Stimulated activated CD4-positive, alpha-beta T cell treated with anti-CD3 and anti-CD28 coated beads, Interleukin-12 subunit alpha, Interleukin-12 subunit beta, amount 100 ng/mL, for 48 hours (primary cell): ENCODE measurements around the gene TEP1.

Experiments
- DNase-seq, 3 donors: peaks; one replicate each; pipeline ENCODE4 v3.0.0-alpha.2; 2020; ENCODE audit warnings: low read depth in 2 of 3, low spot score in 1 of 3

Gene TEP1

DNA sequence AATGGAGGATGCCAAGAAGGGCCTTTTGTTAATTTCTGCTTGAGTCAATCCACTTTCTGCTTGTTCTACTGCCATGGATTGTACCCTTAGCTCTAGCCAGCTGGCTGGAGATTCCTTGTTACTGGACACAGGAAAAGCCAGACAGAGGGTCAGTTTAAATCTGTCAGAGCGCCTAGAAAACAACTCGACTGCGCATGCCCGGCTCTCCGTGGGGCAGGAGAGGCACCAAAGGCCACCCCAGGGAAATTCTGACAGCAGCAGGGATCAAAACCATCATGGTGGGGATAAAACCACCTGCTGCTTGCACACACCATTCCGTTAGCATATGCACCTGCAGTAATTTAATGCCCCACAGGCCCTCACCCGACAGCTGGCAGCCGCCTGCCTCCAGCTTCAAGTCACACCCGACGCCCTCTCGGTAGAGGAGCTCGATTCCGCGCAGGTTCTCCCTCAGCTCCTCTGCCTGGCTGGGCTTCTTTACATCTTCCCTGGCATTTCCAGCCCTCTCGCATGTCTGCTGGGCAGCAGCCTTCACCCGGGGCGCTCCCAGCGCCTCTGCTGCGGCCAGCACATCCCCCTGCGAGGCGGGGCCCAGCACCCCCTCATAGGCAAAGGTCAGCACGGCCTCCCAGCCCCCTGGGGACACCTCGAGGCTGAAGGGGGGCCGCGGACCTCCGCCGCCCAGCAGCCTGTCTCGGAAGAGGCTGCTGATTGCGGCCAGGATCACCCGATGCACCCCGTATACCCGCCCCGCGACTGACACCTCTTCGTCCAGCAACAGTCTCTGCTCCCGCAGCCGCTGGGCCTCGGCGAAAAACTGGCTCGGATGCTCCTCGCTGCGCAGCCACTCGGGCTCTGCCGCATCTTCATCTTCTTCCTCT is 21.6 kb upstream of the TEP1 start:
- no peak for DNase-seq

DNA sequence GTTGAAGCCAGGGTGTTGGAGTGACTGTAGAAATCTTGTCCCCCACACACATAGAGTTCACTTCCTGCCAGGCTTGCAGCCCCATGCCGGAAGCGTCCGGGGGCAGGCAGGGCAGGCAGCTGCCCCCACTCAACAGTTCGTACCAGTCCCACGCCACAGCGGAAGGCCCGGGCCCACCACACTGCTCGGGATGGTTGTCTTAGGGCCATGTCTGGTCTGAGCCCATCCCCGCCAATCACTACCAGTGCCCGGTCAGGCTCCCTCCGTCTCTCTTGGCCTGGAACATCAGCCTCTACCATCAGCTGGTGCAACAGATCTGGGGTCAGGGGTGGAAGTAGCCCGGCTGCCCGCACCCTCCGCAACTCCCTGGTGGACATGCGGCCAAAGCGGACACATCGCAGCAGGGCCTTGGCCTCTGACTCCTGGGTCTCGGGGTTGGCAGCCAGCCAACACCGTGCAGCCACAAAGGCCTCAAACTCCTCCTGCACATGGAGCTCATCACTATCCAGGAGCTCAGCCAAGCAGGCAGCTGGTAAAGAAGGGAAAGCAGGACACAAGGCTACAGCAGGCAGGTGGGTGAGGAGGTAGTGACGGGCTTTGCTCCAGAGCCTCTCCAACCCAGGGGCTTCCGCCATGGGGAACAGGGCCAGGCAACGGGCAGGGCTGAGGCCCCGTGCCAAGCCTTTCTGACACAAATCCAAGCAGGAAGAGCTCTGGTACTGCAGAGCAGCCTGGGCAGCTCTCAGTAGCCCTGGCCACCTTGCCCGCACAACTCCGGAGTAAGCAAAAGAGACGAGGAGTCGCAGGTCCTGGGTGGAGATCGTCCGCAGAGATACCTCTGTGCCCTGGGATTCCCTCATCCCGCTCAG is 16.7 kb upstream of the TEP1 start:
- no peak for DNase-seq

DNA sequence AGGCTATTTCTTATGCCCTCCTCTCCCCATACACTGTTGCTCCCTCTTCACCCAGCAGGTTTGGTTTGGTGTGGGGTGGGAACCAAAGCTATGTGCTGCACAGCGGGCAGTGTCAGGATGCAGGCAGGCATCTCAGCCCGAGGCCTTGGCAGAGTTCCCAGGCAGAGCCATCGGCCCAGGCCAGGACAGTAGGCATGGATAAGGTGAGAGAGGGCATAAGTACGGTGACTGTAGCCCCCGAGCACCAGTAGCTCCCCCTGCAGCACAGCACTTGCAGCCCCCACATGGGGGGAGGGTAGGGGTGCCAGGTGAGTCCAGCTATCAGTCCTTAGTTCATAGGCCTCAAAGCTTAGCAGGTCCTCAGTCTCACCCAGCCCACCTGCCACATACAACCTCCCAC is 15.5 kb upstream of the TEP1 start:
- DNase-seq, result no peak

DNA sequence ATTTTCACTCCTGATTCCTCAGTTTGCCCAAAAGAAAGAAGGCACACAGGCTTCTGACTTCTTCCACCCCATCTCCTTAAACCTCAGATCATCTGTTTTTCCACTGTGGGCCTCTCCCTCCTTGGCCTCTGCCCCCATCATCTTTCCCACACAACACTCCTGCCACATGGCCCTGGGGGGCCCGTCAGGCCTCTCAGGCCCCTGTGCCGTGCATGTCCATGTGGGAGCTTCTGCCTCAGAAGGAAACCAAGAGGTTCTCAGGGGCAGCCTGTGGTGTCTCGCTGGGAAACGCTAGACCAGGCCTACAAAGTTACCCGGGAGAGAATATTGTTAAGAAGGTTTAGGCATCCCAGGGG is 14.7 kb upstream of the TEP1 start:
- no peak for DNase-seq

DNA sequence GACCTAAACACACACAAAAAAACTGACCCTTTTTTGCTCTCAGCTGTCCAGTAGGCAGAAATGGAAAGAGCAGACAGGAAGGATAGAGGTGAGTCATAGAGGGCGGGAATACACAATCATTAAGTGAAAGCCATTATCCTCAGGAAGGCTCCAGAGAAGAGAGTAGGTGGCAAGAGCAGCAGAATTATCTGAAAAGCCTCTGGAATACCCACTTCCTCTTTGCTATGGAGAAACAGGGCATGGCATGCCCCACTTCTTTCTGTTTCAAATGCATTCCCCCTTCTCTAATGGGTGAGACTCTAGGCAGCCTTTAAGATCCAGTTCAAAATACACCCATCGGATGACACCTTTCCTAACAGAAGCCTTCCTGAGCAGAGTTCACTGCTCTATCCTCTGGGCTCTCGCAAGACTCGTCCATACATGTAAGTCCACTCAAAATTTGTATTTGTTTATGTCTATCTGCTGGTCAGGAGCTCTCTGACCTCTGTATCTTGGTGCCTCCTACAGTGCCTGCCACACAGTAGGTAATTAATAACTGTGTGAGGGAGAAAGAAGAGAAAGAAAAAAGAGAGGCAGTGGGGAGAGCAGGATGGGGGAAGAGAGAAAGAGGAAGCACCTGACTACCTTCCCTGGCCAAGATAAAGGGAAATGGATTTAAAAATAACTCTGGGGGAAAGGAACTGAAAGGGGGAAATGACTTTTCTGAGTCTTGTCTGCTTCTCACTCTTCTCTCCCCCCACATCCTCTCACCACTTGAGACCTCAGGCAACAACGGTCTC is 14.1 kb upstream of the TEP1 start:
- DNase-seq, result no peak

DNA sequence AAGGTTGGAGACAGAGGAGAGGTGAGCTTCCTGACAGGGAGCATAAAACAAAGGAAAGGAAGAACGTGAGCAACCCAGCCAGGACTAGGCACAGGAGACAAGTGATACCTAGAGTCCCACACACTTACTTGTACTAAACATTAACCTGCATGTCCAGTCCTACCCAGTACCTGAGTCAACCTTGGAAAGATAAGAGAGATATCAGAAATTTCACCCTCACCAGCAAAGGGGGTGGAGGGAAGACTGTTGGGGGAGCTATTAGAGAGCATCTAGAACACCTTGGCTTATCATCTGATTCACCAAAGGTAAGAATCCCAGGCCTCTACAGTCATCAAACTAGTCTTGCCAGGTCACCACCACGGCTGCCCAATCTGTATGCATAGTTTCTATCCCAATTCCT is 11.6 kb upstream of the TEP1 start:
- DNase-seq, result no peak

DNA sequence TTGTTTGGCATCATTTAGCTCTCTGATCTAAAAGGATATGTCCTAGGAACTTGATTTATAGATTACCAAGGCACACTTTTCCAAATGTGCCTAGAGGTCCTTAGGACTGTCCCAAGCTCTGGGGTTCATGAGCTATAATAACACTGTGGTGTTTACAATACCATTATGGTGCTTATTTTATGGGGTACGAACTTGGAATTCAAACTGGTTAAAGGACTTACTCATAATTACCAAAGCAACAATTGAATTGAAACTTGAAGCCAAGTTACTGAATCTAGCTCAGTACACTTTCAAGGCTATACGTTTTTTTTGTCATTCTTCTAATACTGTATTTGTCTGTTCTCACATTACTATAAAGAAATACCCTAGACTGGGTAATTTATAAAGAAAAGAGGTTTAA is 9.6 kb upstream of the TEP1 start:
- DNase-seq, result no peak

DNA sequence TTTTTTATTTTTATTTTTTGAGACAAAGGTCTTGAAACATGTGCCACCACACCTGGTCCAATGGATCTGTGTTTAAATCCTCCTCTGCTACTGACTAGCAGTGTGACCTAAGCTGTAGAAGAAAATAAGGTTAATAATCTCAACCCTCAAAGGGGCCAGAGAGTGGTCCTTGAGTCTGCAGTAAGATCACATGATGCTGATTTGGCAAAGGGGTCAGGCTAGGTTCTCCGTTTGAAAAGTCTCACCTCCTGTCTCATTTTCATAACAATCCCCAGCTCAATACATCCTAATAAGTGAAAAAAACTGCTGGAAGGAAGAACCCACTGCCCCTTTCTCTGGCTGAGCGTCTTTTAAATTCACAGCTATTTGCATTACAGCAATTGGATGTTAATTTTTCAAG is 8.0 kb upstream of the TEP1 start:
- DNase-seq, result no peak

DNA sequence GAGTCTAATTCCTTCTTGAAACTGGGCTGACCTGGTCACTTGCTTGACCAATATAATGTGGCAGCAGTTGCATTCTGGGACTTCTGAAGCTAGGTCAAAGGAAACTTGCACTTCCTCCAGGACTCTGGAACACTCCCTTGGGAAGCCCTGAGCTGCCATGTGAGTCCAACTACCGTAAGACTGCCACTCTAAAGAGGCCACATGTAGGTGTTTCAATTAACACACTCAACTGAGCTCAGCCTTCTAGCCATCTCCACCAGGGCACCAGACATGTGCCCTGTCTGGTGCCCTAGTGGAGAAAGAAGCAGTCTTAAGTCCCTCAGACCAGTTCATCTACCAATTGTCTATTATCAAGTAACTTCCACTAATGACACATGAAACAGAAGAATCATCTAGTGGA is 6.1 kb upstream of the TEP1 start:
- no peak for DNase-seq

DNA sequence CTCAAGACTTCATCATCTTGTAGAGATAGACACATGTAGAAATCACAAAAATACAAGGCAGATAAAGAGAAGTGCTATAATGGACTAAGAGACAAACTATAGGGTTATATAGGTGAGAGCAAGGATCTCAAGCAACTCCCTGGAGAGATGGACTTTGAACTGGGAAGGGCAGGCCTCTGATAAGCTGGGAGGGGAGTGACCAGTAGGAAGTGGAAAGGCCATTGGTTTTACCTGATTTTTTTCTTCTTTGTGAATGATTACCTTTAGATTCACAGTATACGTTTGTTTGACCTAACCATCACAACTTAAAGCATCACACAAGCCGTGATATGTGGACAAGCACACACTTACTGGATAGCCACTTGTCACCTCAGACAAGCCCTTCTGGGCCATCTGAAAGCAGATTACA is 5.2 kb upstream of the TEP1 start:
- no peak for DNase-seq

DNA sequence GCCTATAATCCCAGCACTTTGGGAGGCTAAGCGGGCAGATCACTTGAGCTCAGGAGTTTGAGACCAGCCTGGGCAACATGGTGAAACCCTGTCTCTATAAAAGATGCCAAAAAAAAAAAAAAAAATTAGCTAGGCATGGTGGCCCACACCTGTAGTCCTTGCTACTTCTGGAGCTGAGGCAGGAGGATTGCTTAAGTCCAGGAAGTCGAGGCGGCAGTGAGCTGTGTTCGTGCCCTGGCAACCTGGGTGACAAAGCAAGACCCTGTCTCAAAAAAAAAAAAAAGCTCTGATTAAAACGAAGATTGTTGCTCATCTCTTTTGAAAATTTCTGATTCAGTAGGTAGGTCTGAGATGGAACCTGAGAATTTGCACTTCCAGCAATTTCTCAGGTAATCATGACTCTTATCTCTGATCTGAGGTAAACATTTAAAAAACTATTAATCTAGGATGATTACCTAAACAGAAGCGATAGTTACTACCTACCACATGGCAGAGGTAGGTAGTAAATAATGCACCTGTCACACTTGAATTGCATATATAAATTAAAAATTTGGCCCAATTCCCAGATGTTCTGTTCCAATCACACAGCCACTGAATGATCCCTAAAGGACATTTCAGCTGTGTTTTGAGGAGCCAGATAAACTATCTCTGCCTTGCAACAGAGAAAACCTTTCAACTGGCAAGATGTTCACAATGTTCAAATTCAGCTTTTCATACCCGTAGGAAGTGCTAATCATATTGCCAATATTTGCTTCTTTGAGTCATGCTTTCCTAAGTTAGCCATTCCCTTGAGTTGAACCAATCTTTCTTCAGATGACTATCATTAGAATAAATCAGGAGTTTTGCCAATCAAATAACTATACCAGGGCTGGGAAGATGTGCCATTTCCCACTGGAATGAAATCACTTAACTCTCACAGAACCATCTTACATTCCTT is 4.2 kb upstream of the TEP1 start:
- no peak for DNase-seq

DNA sequence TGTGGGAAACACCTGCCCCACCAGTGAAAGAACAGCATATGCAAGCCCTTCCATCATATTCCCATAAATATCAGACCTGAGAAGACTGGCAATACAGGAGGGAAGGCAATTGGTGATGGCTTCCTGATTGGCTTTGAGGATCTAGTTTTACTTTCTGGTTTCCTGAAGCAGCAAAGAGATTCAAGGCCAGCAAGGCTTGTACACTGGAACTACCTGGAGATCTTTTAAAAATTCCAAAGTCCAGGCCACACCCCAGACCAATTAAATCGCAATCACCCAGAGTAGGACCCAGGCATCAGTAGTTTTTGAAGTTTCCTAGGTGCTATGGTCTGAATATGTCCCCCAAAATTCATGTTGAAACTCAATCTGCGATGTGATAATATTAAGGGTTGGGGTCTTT is 2.9 kb upstream of the TEP1 start:
- no peak for DNase-seq

DNA sequence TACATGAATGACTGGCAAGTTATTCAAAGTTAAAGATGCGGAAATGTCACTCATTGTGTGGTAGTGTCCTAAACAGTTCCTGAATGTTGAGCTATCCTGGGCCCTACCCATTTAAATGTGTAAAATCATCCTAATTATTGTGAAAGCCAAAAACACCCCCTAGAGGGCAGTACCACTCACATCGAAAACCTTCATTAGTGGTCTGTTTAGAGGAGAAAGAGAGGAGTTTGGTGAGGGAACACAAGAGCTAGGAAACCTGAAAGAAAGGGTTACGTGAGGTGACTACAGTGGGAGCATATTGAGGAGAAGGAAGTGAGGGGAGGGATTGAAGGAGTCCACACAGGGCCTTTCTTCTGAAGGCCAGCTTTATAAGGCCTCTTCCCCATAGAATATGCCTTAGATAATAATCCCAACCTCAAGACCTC is 2.5 kb upstream of the TEP1 start:
- peak in 1 of 3 donors; percentile 51 for DNase-seq

DNA sequence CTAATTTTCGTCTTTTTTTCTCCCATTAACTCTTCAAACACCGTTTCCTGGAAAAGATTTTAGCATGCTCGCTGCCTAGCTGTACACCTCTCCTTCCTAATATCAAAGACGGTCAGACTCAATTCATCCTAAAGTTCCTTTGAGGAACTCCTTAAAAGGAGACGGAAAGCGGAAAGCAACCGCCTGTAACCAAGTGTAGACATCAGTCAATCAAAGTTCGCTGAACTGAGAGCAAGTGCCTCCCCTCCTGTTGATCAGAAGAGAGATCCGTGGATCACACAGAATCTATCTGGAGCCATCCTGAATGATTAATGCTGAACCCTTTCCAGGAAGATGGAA is 412 bp upstream of the TEP1 start:
- DNase-seq, result no peak

DNA sequence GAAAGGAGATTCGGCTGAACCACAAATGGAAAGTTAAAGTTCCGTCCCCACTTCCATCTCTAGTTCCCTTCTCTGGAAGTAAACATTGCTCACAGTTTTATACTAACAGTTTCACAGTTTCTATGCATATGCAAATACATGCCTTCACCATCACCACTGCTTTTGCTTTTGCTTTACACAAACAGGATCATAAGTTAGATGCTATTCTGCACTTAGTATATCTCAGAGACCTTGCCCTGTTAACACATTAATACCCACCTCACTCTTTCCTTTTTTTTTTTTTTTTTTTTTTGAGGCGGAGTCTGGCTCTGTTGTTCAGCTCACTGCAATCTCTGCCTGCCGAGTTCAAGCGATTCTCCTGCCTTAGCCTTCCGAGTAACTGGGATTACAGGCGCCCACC is 890 bp downstream of the TEP1 start:
- DNase-seq, result no peak

DNA sequence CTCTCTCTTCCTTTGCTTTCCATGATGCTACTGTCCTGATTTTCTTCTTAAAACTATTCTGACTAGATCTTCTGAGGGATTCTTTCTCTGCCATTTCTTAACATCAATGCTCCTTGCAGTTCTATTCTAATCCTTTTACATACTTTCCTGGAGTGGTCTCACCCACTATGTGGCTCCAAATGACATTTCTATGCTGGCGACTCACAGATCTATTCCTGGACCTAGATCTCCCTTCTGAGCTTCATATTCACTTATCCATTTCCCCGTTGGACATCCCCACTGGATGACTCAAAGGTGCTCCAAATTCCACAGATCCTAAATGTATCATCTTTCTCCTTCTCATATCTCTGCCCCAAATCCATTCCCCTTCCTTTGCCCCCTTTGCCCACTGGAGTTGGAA is 4.1 kb downstream of the TEP1 start:
- no peak for DNase-seq

DNA sequence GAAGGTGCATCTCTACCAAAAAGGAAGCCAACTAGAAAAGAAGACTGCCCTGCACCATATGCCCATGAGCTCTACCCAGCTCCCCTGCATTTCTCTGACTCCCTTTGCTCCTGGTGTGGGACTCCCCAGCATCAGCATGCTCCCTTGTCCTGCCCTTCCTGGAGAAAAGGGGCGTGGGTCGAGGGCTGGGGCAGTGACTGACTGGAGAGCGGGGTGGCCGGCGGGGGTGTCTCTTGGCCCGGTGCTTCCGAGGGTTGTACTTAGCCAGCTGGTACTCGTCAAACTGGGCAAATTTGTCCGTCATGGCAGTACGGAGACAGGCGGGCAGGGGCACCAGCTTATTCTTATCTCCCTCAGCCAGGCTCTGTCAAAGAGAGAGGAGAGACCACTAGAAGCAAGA is 9.8 kb downstream of the TEP1 start:
- DNase-seq, result no peak

DNA sequence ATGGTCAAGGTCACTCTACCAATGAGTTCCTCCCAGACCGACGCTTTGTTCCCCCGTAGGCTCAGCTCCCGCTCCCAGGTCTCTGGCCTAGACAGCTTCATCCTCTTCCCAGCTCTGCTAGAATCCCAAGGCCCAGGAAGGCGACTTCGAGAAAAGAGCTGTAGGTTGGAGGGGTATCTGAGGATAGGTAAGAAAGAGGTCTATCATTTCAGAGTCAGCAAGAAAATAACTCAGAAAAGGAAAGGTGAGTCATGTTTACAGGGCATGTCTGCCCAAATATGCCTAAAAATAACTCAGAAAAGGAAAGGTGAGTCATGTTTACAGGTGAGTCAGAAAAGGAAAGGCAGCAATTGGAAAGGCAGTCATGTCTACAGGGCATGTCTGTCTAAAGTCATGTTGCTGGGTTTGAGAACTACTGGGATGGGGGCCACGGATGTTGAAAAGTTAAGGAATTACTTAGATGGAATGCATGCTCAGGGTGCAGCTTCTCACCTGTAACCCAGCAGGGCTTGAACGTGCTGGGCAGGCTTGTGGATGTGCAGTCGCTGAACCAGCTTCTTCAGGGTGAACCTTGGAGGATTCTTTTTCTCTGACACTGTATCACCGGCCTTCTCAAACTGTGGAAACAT is 12.2 kb downstream of the TEP1 start:
- DNase-seq, result peak in 1 of 3 donors; percentile 35

DNA sequence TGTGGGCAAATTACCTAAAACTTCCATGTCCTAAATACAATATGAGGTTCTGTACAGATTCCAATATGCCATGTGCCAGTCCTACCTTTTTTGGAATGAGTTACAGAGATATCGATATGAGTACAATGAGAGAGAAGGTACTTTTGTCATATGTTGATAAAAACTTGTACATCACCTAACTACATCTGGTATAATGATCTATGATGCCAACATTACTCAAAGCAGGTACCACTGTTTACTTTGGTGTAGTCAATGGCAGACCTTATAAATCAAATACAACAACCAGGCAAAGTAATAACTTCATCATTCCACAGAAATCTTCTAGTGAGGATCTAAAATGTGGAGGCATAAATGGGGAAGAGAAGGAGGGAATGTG is 12.7 kb downstream of the TEP1 start:
- DNase-seq, result no peak

DNA sequence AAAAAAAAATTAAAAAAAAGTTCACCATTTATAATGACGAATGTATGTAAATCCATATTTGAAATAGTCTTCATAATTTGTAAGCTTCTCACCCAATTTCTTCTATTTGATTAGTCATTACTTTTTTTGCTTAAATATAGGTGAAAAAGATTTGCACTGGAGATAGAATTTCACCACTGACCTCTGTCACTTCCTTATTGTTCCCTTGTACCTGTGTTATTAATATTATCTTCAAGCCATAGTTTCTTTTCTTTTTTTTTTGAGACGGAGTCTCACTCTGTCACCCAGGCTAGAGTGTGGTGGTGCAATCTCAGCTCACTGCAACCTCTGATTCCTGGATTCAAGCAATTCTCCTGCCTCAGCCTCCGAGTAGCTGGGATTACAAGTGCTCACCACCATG is 15.8 kb downstream of the TEP1 start:
- DNase-seq, result no peak
